Measurements from ENCODE around the gene STK10. TPM values are rescaled to one million over a fixed set of nuclear protein-coding genes. Genes with fewer than 3 reads are reported as not detected.
A peak's percentile ranks its signal among the peaks of the same experiment; 100 is the strongest.

The STK10 gene
- total and polyA plus RNA-seq, 9 of the 15 experiments (the other 6 are each of a cell fraction or from before 2014, with no cell fraction given): 0.30 to 6.7 (median 2.4) TPM

- TF ChIP-seq ZBTB40 (IDR thresholded peaks at IDR 0.05) (peak; percentile 76), ZBTB40 (CRISPR knock-in tag; IDR thresholded peaks at IDR 0.05) (no peak), TRIM24 (IDR thresholded peaks at IDR 0.05) (peak; percentile 48 to 51; a peak in 2 of 4 replicates), ATF1 (CRISPR knock-in tag; IDR thresholded peaks at IDR 0.05) (no peak), ATF1 (tag; IDR thresholded peaks at IDR 0.05) (0 out of 2 replicates have a peak, but pooled peaks have one; percentile 19), FOXP1 (CRISPR knock-in tag; IDR thresholded peaks at IDR 0.05) (no peak), CTBP1 (IDR thresholded peaks at IDR 0.05; ENCODE audit: borderline replicate concordance) (peak; percentile 95), NFIC (IDR thresholded peaks at IDR 0.05) (peak; percentile 38), ESRRA (IDR thresholded peaks at IDR 0.05; ENCODE audit: borderline replicate concordance, low read depth) (0 out of 2 replicates have a peak, but pooled peaks have one; percentile 15), NCOR1 (IDR thresholded peaks at IDR 0.05) (peak; percentile 17; the same call in 1 of the 2 replicates), ARID3A (IDR thresholded peaks at IDR 0.05; ENCODE audit: borderline replicate concordance, low read depth, low read length) (no peak)
- TF ChIP-seq, protein P1, sequence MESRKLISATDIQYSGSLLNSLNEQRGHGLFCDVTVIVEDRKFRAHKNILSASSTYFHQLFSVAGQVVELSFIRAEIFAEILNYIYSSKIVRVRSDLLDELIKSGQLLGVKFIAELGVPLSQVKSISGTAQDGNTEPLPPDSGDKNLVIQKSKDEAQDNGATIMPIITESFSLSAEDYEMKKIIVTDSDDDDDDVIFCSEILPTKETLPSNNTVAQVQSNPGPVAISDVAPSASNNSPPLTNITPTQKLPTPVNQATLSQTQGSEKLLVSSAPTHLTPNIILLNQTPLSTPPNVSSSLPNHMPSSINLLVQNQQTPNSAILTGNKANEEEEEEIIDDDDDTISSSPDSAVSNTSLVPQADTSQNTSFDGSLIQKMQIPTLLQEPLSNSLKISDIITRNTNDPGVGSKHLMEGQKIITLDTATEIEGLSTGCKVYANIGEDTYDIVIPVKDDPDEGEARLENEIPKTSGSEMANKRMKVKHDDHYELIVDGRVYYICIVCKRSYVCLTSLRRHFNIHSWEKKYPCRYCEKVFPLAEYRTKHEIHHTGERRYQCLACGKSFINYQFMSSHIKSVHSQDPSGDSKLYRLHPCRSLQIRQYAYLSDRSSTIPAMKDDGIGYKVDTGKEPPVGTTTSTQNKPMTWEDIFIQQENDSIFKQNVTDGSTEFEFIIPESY (CRISPR knock-in tag; IDR thresholded peaks at IDR 0.05): peak; percentile 70
- TF ChIP-seq, protein P2, sequence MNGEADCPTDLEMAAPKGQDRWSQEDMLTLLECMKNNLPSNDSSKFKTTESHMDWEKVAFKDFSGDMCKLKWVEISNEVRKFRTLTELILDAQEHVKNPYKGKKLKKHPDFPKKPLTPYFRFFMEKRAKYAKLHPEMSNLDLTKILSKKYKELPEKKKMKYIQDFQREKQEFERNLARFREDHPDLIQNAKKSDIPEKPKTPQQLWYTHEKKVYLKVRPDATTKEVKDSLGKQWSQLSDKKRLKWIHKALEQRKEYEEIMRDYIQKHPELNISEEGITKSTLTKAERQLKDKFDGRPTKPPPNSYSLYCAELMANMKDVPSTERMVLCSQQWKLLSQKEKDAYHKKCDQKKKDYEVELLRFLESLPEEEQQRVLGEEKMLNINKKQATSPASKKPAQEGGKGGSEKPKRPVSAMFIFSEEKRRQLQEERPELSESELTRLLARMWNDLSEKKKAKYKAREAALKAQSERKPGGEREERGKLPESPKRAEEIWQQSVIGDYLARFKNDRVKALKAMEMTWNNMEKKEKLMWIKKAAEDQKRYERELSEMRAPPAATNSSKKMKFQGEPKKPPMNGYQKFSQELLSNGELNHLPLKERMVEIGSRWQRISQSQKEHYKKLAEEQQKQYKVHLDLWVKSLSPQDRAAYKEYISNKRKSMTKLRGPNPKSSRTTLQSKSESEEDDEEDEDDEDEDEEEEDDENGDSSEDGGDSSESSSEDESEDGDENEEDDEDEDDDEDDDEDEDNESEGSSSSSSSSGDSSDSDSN (IDR thresholded peaks at IDR 0.05; ENCODE audit: borderline replicate concordance in 1 of 2, low read depth in 2 of 2, low read length in 2 of 2): peak; percentile 51 to 94; a peak in 3 of 4 replicates
These were observed 9.6 kb downstream of the STK10 start (continued) for GRCh38 chr5:172178301-172178987.
